Natural killer cell (primary cell): ENCODE results near the gene MYBPH. TPM values are rescaled to one million over a fixed set of nuclear protein-coding genes. Genes with fewer than 3 reads are reported as not detected.
A peak's percentile ranks its signal among the peaks of the same experiment; 100 is the strongest.

Experiments used
- ATAC-seq, 3 donors: fragments of 150-1000 bp in 2 of 3; fragments of 200-7000 bp in 1 of 3; cut with Tn5 transposase; 1 replicate in 1 of 3; 2 replicates in 2 of 3; pipeline ENCODE4 v1.10.0; 2021; ENCODE audit warnings: mild to moderate bottlenecking in 2 of 3, moderate library complexity in 2 of 3
- DNase-seq, 2 donors: peaks; one replicate each; pipeline versions ENCODE4 v3.0.0 to v3.0.0-alpha.2; 2013 to 2021; ENCODE audit warnings: mixed read lengths in 1 of 2
- H3K27ac ChIP-seq: one replicate; pipeline ENCODE4 v1.5.1; 2013; ENCODE audit warnings: mild to moderate bottlenecking, low read length
- H3K27me3 ChIP-seq: one replicate; pipeline ENCODE4 v1.6.1; 2013; ENCODE audit warnings: low read length; ENCODE audit not compliant: control insufficient read depth, insufficient read depth
- H3K36me3 ChIP-seq: one replicate; pipeline ENCODE4 v1.6.1; 2013; ENCODE audit warnings: low read length; ENCODE audit not compliant: control insufficient read depth, insufficient read depth
- H3K4me1 ChIP-seq: one replicate; pipeline ENCODE4 v1.6.1; 2013; ENCODE audit warnings: low read length; ENCODE audit not compliant: control insufficient read depth, insufficient read depth
- H3K4me3 ChIP-seq: one replicate; pipeline ENCODE4 v1.5.1; 2013; ENCODE audit warnings: low read length
- H3K9me3 ChIP-seq: one replicate; pipeline ENCODE4 v1.6.1; 2013; ENCODE audit warnings: low read length; ENCODE audit not compliant: control insufficient read depth, insufficient read depth
- H3K27ac Mint-ChIP-seq, 2 donors: one replicate each; pipeline ENCODE4 v1.8.0; 2022; ENCODE audit warnings: mild to moderate bottlenecking in 2 of 2, mixed read lengths in 2 of 2, moderate library complexity in 1 of 2
- H3K27me3 Mint-ChIP-seq, 2 donors: one replicate each; pipeline ENCODE4 v1.8.0; 2022; ENCODE audit warnings: low read depth in 2 of 2, mixed read lengths in 2 of 2
- H3K36me3 Mint-ChIP-seq: one replicate; pipeline ENCODE4 v1.8.0; 2022; ENCODE audit warnings: mixed read lengths
- H3K4me1 Mint-ChIP-seq, 2 donors: one replicate each; pipeline ENCODE4 v1.8.0; 2022; ENCODE audit warnings: mixed read lengths in 2 of 2
- H3K4me3 Mint-ChIP-seq: one replicate; pipeline ENCODE4 v1.8.0; 2022; ENCODE audit warnings: mild to moderate bottlenecking, moderate library complexity, mixed read lengths
- H3K9me3 Mint-ChIP-seq, 2 donors: one replicate each; pipeline ENCODE4 v1.8.0; 2022; ENCODE audit warnings: mixed read lengths in 2 of 2
- WGBS: methylation state at CpG from one replicate; pipeline ENCODE4 v1.1.7; 2013; ENCODE audit warnings: missing lambda C conversion rate; ENCODE audit not compliant: insufficient coverage; 5-methylcytosine and 5-hydroxymethylcytosine counted together
- intact Hi-C: fragments of 100-400 bp; cut with micrococcal nuclease; formaldehyde crosslinking; loops from one replicate; pipeline ENCODE4 v1.14.2; 2022
- total RNA-seq, 4 donors: library from RNA; stranded (reverse); fragments of 120-200 nt in 1 of 4; gene quantifications; one replicate each; pipeline versions ENCODE4 v1.2.3 to v1.2.4, GENCODE V29; 2013 to 2022
- TF ChIP-seq, protein P1 (sequence below): fragments of 200-600 bp; IDR thresholded peaks from one replicate; pipeline ENCODE4 v1.8.0; 2022; ENCODE audit warnings: antibody characterized with exemption

The MYBPH gene, protein sequence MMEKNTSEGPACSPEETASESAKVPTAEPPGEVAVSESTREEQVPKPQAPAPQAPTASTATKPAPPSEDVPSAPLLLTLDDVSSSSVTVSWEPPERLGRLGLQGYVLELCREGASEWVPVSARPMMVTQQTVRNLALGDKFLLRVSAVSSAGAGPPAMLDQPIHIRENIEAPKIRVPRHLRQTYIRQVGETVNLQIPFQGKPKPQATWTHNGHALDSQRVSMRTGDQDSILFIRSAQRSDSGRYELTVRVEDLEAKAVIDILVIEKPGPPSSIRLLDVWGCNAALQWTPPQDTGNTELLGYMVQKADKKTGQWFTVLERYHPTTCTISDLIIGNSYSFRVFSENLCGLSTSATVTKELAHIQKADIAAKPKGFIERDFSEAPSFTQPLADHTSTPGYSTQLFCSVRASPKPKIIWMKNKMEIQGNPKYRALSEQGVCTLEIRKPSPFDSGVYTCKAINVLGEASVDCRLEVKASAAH
- total RNA-seq: not detected
- not detected for total RNA-seq (2013)

DNA sequence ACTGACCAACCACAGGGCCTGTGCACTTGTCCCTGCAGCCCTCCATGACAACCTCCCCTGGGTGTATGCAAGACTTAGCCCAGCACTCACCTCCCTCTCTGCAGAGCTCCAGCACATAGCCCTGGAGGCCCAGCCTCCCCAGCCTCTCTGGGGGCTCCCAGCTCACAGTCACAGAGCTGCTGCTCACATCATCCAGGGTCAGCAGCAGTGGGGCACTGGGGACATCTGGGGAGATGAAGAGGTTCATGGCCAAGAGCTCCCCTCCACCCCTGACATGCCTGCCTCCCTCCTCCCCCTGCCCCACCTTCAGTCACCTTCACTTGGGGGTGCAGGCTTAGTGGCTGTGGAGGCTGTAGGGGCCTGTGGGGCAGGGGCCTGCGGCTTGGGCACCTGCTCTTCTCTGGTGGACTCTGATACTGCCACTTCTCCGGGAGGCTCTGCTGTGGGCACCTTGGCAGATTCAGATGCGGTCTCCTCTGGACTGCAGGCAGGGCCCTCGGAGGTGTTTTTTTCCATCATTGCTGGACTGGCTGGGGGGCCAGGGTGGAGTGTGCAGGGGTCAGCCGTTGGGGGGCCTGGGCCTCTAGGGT, at the start of gene MYBPH:
MYBPH (minus strand) TSS at position 590 of the 590 bp plus-strand sequence; CDS start at position 519, 71 bp downstream.
- Histone ChIP-seq H3K27ac (no peak within 1 kb of the TSS), H3K36me3 (no peaks in the 10 kb centered on the region), H3K9me3 (no peaks in the 10 kb centered on the region), H3K4me1 (peaks cover 6% of the 10 kb centered on the region), H3K27me3 (no peaks in the 10 kb centered on the region), H3K4me3 (no peak within 1 kb of the TSS)
- TF ChIP-seq, protein P1, sequence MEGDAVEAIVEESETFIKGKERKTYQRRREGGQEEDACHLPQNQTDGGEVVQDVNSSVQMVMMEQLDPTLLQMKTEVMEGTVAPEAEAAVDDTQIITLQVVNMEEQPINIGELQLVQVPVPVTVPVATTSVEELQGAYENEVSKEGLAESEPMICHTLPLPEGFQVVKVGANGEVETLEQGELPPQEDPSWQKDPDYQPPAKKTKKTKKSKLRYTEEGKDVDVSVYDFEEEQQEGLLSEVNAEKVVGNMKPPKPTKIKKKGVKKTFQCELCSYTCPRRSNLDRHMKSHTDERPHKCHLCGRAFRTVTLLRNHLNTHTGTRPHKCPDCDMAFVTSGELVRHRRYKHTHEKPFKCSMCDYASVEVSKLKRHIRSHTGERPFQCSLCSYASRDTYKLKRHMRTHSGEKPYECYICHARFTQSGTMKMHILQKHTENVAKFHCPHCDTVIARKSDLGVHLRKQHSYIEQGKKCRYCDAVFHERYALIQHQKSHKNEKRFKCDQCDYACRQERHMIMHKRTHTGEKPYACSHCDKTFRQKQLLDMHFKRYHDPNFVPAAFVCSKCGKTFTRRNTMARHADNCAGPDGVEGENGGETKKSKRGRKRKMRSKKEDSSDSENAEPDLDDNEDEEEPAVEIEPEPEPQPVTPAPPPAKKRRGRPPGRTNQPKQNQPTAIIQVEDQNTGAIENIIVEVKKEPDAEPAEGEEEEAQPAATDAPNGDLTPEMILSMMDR: no peak
- Mint-ChIP-seq H3K27me3 (no peaks in the 10 kb centered on the region), H3K9me3 (no peaks in the 10 kb centered on the region), H3K4me3 (no peak within 1 kb of the TSS), H3K36me3 (no peaks in the 10 kb centered on the region), H3K4me1 (no peaks in the 10 kb centered on the region), H3K27ac (no peak within 1 kb of the TSS)
- DNase-seq (no peak), ATAC-seq (no peak)
- WGBS: 69% methylated on average over 5 of the region's 5 CpGs
- intact Hi-C loops: no loop called here

DNA sequence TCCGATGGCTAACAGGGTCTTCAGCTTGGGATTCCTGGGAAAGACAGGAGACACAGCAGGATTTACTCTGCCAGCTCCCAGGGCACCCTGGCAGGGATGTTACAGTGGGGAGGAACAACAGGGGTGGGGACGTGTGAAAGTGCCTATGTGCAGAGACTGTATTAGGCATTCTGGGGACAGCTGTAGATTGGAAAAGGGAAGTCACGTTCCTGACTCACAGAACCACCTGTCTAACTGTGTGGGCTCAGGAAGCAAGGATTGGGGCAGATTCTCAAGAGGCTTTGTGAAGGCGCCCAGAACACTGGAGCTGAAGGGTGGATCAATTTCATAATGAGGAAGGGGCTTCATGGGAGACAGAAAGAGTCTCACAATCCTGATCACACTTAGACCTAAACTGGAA, 49.4 kb upstream of the MYBPH start:
- Mint-ChIP-seq H3K9me3 (no peaks in the 10 kb centered on the region), H3K36me3 (no peaks in the 10 kb centered on the region), H3K4me1 (no peaks in the 10 kb centered on the region), H3K27ac (no peak overlapping the region), H3K4me3 (no peak overlapping the region), H3K27me3 (peaks cover 3 to 8% of the 10 kb centered on the region in 2 donors)
- H3K9me3 ChIP-seq: no peaks in the 10 kb centered on the region
- no peaks in the 10 kb centered on the region for H3K36me3 ChIP-seq
- H3K27ac ChIP-seq: no peak overlapping the region
- intact Hi-C loops: no loop called here
- no peak overlapping the region for H3K4me3 ChIP-seq
- no peaks in the 10 kb centered on the region for H3K27me3 ChIP-seq
- TF ChIP-seq, protein P1: no peak
- ATAC-seq (peak in 1 of 3 donors; percentile 43), DNase-seq (no peak)
- 39% methylated on average over 3 of the region's 4 CpGs for whole genome bisulfite sequencing
- no peaks in the 10 kb centered on the region for H3K4me1 ChIP-seq

DNA sequence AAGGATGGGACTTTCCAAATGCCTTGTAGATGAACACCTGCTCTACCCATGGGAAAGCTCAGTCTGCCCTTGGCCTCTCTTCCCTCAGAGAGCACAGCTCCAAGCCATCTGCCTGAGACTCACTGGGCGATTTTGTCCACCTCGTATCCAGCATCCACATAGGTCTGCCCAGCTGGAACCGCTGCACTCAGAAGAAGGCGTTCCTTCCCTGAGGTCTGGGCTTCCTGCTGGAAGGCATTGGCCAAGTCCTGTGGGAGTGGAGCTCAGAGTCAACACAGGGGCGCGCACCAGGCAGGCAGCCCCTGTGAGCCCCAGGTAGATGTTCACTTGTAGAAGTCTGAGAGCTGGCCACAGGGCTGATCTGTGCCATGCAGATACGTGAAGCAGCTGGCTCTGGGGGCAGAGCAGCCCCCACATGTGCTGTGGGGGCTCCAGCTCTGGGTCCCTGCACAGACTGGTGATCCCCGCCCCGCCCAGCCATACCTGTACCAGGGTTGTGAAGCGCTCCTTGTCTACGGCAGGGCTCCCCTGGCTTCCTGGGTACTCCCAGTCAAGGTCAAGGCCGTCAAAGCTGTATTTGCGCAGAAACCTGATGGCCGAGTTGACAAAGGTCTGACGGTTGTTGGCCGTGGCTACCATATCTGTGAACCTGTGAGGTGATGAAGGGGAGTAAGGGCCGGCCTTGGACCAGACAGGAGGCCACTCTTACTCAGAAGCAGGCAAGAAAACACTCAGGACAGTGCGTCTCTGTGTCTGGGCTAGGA, 47.6 kb upstream of the MYBPH start:
- no peaks in the 10 kb centered on the region for H3K4me1 Mint-ChIP-seq
- Histone ChIP-seq H3K9me3 (no peaks in the 10 kb centered on the region), H3K4me1 (no peaks in the 10 kb centered on the region), H3K27ac (no peak overlapping the region), H3K4me3 (no peak overlapping the region), H3K36me3 (no peaks in the 10 kb centered on the region), H3K27me3 (no peaks in the 10 kb centered on the region)
- intact Hi-C loops: no loop called here
- DNase-seq (no peak), ATAC-seq (no peak)
- TF ChIP-seq, protein P1: no peak
- H3K36me3 Mint-ChIP-seq: no peaks in the 10 kb centered on the region
- H3K9me3 Mint-ChIP-seq: no peaks in the 10 kb centered on the region
- peaks cover 5 to 8% of the 10 kb centered on the region in 2 donors for H3K27me3 Mint-ChIP-seq
- WGBS: 90% methylated on average over 18 of the region's 18 CpGs
- H3K4me3 Mint-ChIP-seq: no peak overlapping the region
- H3K27ac Mint-ChIP-seq: no peak overlapping the region
